ENCODE data around the gene AOC1. TPM values are rescaled to one million over a fixed set of nuclear protein-coding genes. Genes with fewer than 3 reads are reported as not detected.

The AOC1 gene
- total RNA-seq, 1 donor from 2014 or later: not detected

DNA sequence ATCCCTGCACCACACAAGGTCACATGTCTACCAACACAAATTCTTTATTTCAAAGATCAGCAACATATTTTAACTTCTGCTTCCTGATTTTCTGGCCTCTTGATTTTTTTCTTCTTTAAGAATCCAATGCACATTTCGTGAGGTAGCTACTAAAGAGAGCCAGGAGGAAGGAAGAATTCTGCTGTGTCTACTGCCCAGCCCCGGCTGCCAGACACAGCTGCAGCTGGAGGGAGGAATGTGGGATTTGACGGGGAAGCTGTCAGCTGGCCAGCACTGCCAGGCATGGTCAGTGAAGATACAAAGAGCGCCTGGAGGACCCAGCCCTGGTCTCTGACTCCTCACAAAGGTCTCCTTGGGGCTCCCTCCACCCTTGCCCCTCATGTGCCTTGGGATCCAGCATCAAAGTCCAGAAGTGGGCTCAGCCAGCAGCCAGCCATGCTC is 6.9 kb upstream of the AOC1 start:
- H3K36me3 Mint-ChIP-seq (ENCODE audit: unreplicated experiment): no peaks in the 10 kb centered on the region
- TF ChIP-seq, protein P1, sequence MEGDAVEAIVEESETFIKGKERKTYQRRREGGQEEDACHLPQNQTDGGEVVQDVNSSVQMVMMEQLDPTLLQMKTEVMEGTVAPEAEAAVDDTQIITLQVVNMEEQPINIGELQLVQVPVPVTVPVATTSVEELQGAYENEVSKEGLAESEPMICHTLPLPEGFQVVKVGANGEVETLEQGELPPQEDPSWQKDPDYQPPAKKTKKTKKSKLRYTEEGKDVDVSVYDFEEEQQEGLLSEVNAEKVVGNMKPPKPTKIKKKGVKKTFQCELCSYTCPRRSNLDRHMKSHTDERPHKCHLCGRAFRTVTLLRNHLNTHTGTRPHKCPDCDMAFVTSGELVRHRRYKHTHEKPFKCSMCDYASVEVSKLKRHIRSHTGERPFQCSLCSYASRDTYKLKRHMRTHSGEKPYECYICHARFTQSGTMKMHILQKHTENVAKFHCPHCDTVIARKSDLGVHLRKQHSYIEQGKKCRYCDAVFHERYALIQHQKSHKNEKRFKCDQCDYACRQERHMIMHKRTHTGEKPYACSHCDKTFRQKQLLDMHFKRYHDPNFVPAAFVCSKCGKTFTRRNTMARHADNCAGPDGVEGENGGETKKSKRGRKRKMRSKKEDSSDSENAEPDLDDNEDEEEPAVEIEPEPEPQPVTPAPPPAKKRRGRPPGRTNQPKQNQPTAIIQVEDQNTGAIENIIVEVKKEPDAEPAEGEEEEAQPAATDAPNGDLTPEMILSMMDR (IDR thresholded peaks at IDR 0.05): no peak
- no peak overlapping the region for H3K4me3 Mint-ChIP-seq (ENCODE audit: unreplicated experiment)
- DNase-seq (ENCODE audit: extremely low spot score, unreplicated experiment): no peak
- H3K9me3 Mint-ChIP-seq (ENCODE audit: unreplicated experiment): no peaks in the 10 kb centered on the region
- H3K27me3 Mint-ChIP-seq (ENCODE audit: unreplicated experiment): peaks cover 4% of the 10 kb centered on the region
- H3K4me1 Mint-ChIP-seq (ENCODE audit: unreplicated experiment): no peaks in the 10 kb centered on the region
- no peak overlapping the region for H3K27ac Mint-ChIP-seq (ENCODE audit: unreplicated experiment)

DNA sequence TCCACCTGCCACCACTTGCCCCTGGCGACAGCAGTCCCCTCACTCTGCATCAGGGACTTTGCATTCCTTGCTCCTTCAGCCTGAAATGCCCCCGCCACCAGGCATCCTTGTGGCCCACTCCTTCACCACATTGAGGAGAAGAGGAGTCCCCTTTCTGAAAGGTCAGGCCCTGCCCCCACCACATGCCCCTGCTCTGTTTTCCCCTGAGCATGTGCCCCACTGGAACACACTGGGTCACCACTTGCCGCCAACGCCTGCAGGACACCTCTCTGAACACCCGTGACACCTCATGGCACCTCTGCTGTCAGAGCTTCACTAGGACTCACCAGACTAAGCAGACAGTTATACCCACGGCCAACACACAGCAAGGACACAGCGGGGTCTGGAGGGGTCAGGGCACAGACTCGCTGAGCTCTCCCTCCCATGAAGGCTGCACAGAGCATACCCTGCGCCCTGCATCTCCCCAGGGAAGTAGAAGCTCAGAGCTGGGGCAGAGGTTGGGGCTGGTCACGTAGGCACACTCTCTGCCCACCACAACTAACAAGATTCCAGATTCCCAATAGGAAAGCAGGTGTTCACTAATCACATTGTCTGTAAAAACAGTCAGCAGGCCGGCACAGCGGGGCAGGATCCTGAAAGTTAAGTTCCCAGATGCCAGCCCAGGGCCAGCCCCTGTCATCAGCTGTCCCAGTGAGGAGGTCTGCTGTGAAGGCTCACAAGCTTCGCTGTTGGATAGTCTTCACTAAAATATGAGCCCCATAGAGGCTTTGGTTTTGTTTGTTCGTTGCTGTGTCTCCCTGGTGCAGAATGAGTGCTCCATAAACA is 5.8 kb upstream of the AOC1 start:
- H3K27me3 Mint-ChIP-seq (ENCODE audit: unreplicated experiment): peaks cover 4% of the 10 kb centered on the region

DNA sequence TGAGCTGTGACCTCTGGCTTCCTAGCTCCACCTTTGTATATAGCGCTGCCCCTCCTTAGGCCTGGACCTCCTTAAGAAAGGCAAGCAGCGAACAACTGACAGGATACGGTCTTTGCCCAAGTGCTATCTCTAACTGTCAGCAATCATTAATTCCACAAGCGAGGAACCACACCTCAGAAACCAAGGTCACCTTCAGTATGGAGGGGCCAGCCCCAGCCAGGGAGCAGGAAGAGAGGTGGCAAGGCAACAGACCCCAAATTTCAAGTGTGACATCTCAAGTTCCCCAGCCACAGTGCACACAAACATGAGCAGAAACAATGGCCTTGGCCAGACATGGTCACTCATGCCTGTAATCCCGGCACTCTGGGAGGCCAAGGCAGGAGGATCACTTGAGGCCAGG is 4.8 kb upstream of the AOC1 start:
- no peak overlapping the region for H3K27ac Mint-ChIP-seq (ENCODE audit: unreplicated experiment)
- H3K27me3 Mint-ChIP-seq (ENCODE audit: unreplicated experiment): peaks cover 4% of the 10 kb centered on the region
- DNase-seq (ENCODE audit: extremely low spot score, unreplicated experiment): peak; percentile 53
- TF ChIP-seq, protein P1 (IDR thresholded peaks at IDR 0.05): no peak
- H3K4me3 Mint-ChIP-seq (ENCODE audit: unreplicated experiment): no peak overlapping the region
- H3K9me3 Mint-ChIP-seq (ENCODE audit: unreplicated experiment): no peaks in the 10 kb centered on the region
- no peaks in the 10 kb centered on the region for H3K4me1 Mint-ChIP-seq (ENCODE audit: unreplicated experiment)
- H3K36me3 Mint-ChIP-seq (ENCODE audit: unreplicated experiment): no peaks in the 10 kb centered on the region

More for the DNA sequence above, 5.8 kb upstream of the AOC1 start:
- no peak overlapping the region for H3K27ac Mint-ChIP-seq (ENCODE audit: unreplicated experiment)
- TF ChIP-seq, protein P1 (IDR thresholded peaks at IDR 0.05): no peak
- DNase-seq (ENCODE audit: extremely low spot score, unreplicated experiment): peak; percentile 80
- no peaks in the 10 kb centered on the region for H3K4me1 Mint-ChIP-seq (ENCODE audit: unreplicated experiment)
- no peaks in the 10 kb centered on the region for H3K9me3 Mint-ChIP-seq (ENCODE audit: unreplicated experiment)
- no peak overlapping the region for H3K4me3 Mint-ChIP-seq (ENCODE audit: unreplicated experiment)
- H3K36me3 Mint-ChIP-seq (ENCODE audit: unreplicated experiment): no peaks in the 10 kb centered on the region

DNA sequence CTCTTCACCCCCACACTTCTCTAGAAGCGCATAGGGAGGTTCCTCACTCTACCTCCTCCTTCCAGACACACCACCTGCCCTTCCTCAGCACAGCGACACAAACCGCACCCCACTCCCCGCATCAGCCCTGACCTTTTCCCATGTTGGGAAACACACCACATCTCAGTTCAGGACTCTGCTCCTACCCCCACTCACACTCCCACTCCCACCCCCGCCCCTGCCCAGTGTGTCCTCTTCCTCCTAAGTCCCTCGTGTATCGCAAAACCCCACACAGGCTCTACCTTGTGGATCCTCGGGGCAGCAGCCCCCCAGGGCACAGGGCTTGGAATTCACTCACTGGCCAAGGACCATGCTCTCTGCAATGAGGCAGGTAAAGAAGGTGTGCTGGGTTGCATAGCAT is 4.2 kb upstream of the AOC1 start:
- Mint-ChIP-seq H3K9me3 (ENCODE audit: unreplicated experiment) (no peaks in the 10 kb centered on the region), H3K27me3 (ENCODE audit: unreplicated experiment) (peaks cover 4% of the 10 kb centered on the region)
- DNase-seq (ENCODE audit: extremely low spot score, unreplicated experiment): peak; percentile 65

DNA sequence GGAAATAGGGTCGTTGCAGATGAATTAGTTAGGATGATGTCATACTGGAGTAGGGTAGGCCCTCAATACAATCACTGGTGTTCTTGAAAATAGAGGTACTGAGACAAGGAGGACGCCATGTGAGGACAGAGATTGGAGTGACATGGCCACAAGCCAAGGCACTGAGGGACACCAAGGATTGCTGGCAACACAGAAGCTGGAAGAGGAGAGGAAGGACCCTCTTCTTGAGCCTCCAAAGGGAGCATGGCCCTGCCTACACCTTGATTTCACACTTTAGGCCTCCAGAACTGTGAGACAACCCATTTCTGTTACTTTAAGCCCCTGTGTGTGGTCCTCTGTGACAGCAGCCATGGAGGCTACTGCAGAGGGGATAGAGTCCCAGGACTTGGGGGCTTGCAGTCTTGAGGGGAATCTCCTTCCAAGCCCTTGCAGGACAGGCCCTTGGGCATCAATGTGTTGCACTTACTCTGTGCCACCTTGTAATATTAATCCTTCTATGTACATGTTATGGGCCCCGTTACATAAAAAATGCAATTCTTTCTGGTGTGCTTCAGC is 3.7 kb upstream of the AOC1 start:
- TF ChIP-seq, protein P1 (IDR thresholded peaks at IDR 0.05): no peak
- Mint-ChIP-seq H3K4me3 (ENCODE audit: unreplicated experiment) (no peak overlapping the region), H3K27me3 (ENCODE audit: unreplicated experiment) (peaks cover 4% of the 10 kb centered on the region), H3K4me1 (ENCODE audit: unreplicated experiment) (no peaks in the 10 kb centered on the region), H3K27ac (ENCODE audit: unreplicated experiment) (no peak overlapping the region), H3K9me3 (ENCODE audit: unreplicated experiment) (no peaks in the 10 kb centered on the region), H3K36me3 (ENCODE audit: unreplicated experiment) (no peaks in the 10 kb centered on the region)
- peak; percentile 53 for DNase-seq (ENCODE audit: extremely low spot score, unreplicated experiment)

More for the DNA sequence above, 4.2 kb upstream of the AOC1 start:
- TF ChIP-seq, protein P1 (IDR thresholded peaks at IDR 0.05): no peak
- Mint-ChIP-seq H3K4me1 (ENCODE audit: unreplicated experiment) (no peaks in the 10 kb centered on the region), H3K36me3 (ENCODE audit: unreplicated experiment) (no peaks in the 10 kb centered on the region), H3K4me3 (ENCODE audit: unreplicated experiment) (no peak overlapping the region), H3K27ac (ENCODE audit: unreplicated experiment) (no peak overlapping the region)

Measured in osteocyte (in vitro differentiated cells).